Measurements from ENCODE around the gene ESRRB.

GRCh38 chr14:76539130-76539529 lies 163.2 kb downstream of the ESRRB start:
- TF ChIP-seq CTCF (IDR thresholded peaks at IDR 0.05) (no peak), MEF2A (IDR thresholded peaks at IDR 0.05; ENCODE audit: borderline replicate concordance, low read depth) (no peak), TEAD4 (IDR thresholded peaks at IDR 0.05; ENCODE audit: borderline replicate concordance, insufficient read depth) (no peak), GATA2 (CRISPR knock-in tag; IDR thresholded peaks at IDR 0.05) (no peak), SIN3A (IDR thresholded peaks at IDR 0.05; ENCODE audit: borderline replicate concordance, low read depth, low read length) (no peak)
